Loucy (cell line): ENCODE results near the gene DIP2B.

Experiments used
- EZH2phosphoT487 ChIP-seq: fragments of 200-600 bp; IDR thresholded peaks from 2 replicates; pipeline ENCODE4 v1.6.1; 2018; ENCODE audit warnings: antibody characterized with exemption, mild to moderate bottlenecking, moderate library complexity, borderline replicate concordance
- TF ChIP-seq, protein P1 (sequence below): fragments of 200-600 bp; sonication (generic); conservative IDR thresholded peaks from 2 replicates; pipeline ENCODE4 v1.5.1; 2014; ENCODE audit warnings: mild to moderate bottlenecking, antibody characterized with exemption, low read length

DNA sequence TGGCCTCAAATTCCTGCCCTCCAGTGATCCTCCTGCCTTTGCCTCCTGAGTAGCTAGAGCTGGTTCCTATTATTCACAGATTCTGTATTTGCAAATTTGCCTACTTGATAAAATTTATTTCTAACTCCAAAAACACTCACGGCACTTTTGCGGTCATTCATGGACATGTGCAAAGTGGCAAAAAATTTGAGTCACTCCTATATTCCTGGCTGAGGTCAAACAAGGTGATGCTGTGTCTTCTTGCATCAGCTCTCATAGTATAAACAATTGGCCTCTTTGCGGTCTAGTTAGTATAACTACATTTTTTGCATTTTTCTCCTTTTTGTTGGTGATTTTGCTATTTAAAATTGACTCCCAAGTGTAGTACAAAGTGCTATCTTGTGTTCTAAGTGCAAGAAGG lies 283.8 kb downstream of the DIP2B start:
- TF ChIP-seq, protein P1, sequence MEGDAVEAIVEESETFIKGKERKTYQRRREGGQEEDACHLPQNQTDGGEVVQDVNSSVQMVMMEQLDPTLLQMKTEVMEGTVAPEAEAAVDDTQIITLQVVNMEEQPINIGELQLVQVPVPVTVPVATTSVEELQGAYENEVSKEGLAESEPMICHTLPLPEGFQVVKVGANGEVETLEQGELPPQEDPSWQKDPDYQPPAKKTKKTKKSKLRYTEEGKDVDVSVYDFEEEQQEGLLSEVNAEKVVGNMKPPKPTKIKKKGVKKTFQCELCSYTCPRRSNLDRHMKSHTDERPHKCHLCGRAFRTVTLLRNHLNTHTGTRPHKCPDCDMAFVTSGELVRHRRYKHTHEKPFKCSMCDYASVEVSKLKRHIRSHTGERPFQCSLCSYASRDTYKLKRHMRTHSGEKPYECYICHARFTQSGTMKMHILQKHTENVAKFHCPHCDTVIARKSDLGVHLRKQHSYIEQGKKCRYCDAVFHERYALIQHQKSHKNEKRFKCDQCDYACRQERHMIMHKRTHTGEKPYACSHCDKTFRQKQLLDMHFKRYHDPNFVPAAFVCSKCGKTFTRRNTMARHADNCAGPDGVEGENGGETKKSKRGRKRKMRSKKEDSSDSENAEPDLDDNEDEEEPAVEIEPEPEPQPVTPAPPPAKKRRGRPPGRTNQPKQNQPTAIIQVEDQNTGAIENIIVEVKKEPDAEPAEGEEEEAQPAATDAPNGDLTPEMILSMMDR, result no peak
- no peak for TF ChIP-seq EZH2phosphoT487
